Nephron (organoid): ENCODE data around the gene PRKAG2.

Experiments
- H3K27ac Mint-ChIP-seq, 3 experiments: 2 replicates each; pipeline ENCODE4 v1.8.0; 2020; ENCODE audit warnings: mixed read lengths in 3 of 3, mild to moderate bottlenecking in 2 of 3, moderate library complexity in 1 of 3
- H3K27me3 Mint-ChIP-seq: 2 replicates; pipeline ENCODE4 v1.8.0; 2021; ENCODE audit warnings: low read depth, mild to moderate bottlenecking, moderate library complexity, mixed read lengths
- H3K36me3 Mint-ChIP-seq: 2 replicates; pipeline ENCODE4 v1.8.0; 2020; ENCODE audit warnings: low read depth, mixed read lengths
- H3K4me1 Mint-ChIP-seq: 2 replicates; pipeline ENCODE4 v1.8.0; 2020; ENCODE audit warnings: mixed read lengths
- H3K4me3 Mint-ChIP-seq, 3 experiments: 2 replicates each; pipeline ENCODE4 v1.8.0; 2020; ENCODE audit warnings: mild to moderate bottlenecking in 3 of 3, mixed read lengths in 3 of 3, moderate library complexity in 2 of 3
- H3K9me3 Mint-ChIP-seq: 2 replicates; pipeline ENCODE4 v1.8.0; 2020; ENCODE audit warnings: mixed read lengths
- CTCF ChIP-seq, 3 experiments: fragments of 200-600 bp; sonication (generic); IDR thresholded peaks; one replicate each; pipeline ENCODE4 v1.5.0; 2021; ENCODE audit warnings: antibody characterized with exemption in 3 of 3; ENCODE audit not compliant: unreplicated experiment in 3 of 3

PRKAG2 gene

GRCh38 chr7:151895631-151896031 is 18.7 kb upstream of the PRKAG2 start:
- H3K4me1 Mint-ChIP-seq = peaks cover 52% of the 10 kb centered on the region
- no peak overlapping the region for H3K4me3 Mint-ChIP-seq
- H3K9me3 Mint-ChIP-seq = no peaks in the 10 kb centered on the region
- H3K27ac Mint-ChIP-seq = no peak overlapping the region
- peaks cover 66% of the 10 kb centered on the region for H3K27me3 Mint-ChIP-seq
- no peaks in the 10 kb centered on the region for H3K36me3 Mint-ChIP-seq
- TF ChIP-seq CTCF (IDR thresholded peaks at IDR 0.05; ENCODE audit: unreplicated experiment in 3 of 3) = no peak

- no peaks in the 10 kb centered on the region for H3K36me3 Mint-ChIP-seq
- no peak overlapping the region for H3K27ac Mint-ChIP-seq
- H3K4me1 Mint-ChIP-seq = peaks cover 48% of the 10 kb centered on the region
- no peak overlapping the region for H3K4me3 Mint-ChIP-seq
- peaks cover 66% of the 10 kb centered on the region for H3K27me3 Mint-ChIP-seq
- H3K9me3 Mint-ChIP-seq = no peaks in the 10 kb centered on the region
- TF ChIP-seq CTCF (IDR thresholded peaks at IDR 0.05; ENCODE audit: unreplicated experiment in 3 of 3) = no peak
Measured at GRCh38 chr7:151895008-151895630, 18.2 kb upstream of the PRKAG2 start.

- no peak for TF ChIP-seq CTCF (IDR thresholded peaks at IDR 0.05; ENCODE audit: unreplicated experiment in 3 of 3)
- H3K4me3 Mint-ChIP-seq = no peak overlapping the region
- H3K27ac Mint-ChIP-seq = no peak overlapping the region
- peaks cover 66% of the 10 kb centered on the region for H3K27me3 Mint-ChIP-seq
- H3K9me3 Mint-ChIP-seq = no peaks in the 10 kb centered on the region
- no peaks in the 10 kb centered on the region for H3K36me3 Mint-ChIP-seq
- H3K4me1 Mint-ChIP-seq = peaks cover 41% of the 10 kb centered on the region
Measured at GRCh38 chr7:151894111-151895007, 17.4 kb upstream of the PRKAG2 start.

GRCh38 chr7:151893405-151893923 is 16.5 kb upstream of the PRKAG2 start:
- Mint-ChIP-seq H3K36me3 (no peaks in the 10 kb centered on the region), H3K27me3 (peaks cover 69% of the 10 kb centered on the region), H3K4me3 (no peak overlapping the region), H3K9me3 (no peaks in the 10 kb centered on the region), H3K4me1 (peaks cover 45% of the 10 kb centered on the region), H3K27ac (no peak overlapping the region)
- TF ChIP-seq CTCF (IDR thresholded peaks at IDR 0.05; ENCODE audit: unreplicated experiment in 3 of 3) = no peak

GRCh38 chr7:151891753-151892152 is 14.8 kb upstream of the PRKAG2 start:
- no peak for TF ChIP-seq CTCF (IDR thresholded peaks at IDR 0.05; ENCODE audit: unreplicated experiment in 3 of 3)
- no peaks in the 10 kb centered on the region for H3K9me3 Mint-ChIP-seq
- H3K4me1 Mint-ChIP-seq = peaks cover 39% of the 10 kb centered on the region
- H3K27me3 Mint-ChIP-seq = peaks cover 71% of the 10 kb centered on the region
- H3K27ac Mint-ChIP-seq = no peak overlapping the region
- H3K4me3 Mint-ChIP-seq = no peak overlapping the region
- H3K36me3 Mint-ChIP-seq = no peaks in the 10 kb centered on the region
